Testis (tissue), 2 donors: ENCODE measurements around the gene FAM20C.

ENCODE experiments used
- POLR2A ChIP-seq: fragments of 450-650 bp; IDR thresholded peaks from one replicate; pipeline ENCODE4 v1.6.1; 2017; ENCODE audit warnings: antibody characterized with exemption, mild to moderate bottlenecking, moderate library complexity
- TF ChIP-seq, protein P1 (sequence below), 3 experiments: fragments of 450-650 bp in 2 of 3; fragments of 200-600 bp in 1 of 3; sonication (generic) in 1 of 3; IDR thresholded peaks; one replicate each; pipeline ENCODE4 v1.5.1; 2016 to 2019; ENCODE audit warnings: antibody characterized with exemption in 3 of 3, mild to moderate bottlenecking in 2 of 3, moderate library complexity in 1 of 3

DNA sequence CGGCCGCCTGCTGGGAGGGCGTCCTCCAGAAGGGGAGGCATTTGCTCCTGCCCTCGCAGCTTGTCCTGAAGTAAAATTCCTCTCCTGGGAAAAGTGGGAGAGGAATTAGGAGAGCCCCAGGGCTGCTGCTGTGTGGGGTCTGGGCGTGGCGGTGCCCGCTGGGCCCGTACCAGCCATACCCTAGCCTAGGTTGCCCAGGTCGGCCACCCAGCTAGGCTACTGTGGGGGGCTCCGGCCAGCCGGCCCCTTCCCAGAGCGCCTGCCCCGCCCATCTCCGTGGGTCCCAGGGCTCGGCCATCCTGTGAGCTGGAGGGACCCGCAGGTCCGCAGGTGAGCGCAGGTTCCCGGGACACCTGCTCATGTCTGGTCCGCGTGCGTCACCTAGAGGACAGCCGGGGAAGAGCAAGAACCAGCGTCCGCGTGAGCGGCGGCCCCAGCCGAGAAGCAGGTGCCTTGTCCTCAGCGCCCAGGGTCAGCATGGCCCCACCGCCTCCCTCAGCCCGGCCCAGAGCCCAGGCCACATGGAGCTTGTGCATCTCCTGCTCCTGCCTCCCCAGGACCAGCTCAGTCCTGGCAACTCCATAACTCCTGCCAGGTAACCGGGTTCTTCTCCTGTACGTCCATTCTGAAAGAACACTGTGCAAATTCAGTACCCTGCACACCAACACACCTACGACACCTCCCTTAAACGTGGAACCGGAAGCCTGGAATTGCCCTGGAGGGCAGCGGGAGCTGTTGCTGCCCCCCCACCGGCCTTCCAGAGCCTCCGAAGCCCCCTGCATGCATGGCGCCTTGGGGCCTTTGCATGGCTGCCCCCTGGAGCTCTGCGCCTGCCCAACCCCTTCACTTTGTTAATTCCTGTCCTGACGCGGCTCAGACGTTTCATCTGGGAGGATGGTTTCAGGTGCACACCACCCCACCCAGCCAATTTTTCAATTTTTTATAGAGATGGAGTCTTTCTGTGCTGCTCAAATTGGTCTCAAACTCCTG is 74.8 kb downstream of the FAM20C start:
- no peak for TF ChIP-seq POLR2A
- TF ChIP-seq, protein P1, sequence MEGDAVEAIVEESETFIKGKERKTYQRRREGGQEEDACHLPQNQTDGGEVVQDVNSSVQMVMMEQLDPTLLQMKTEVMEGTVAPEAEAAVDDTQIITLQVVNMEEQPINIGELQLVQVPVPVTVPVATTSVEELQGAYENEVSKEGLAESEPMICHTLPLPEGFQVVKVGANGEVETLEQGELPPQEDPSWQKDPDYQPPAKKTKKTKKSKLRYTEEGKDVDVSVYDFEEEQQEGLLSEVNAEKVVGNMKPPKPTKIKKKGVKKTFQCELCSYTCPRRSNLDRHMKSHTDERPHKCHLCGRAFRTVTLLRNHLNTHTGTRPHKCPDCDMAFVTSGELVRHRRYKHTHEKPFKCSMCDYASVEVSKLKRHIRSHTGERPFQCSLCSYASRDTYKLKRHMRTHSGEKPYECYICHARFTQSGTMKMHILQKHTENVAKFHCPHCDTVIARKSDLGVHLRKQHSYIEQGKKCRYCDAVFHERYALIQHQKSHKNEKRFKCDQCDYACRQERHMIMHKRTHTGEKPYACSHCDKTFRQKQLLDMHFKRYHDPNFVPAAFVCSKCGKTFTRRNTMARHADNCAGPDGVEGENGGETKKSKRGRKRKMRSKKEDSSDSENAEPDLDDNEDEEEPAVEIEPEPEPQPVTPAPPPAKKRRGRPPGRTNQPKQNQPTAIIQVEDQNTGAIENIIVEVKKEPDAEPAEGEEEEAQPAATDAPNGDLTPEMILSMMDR (IDR thresholded peaks at IDR 0.05), result no peak
